Testis (tissue), 2 donors: ENCODE results near the gene IGFL1.

ENCODE experiments used
- POLR2A ChIP-seq: fragments of 450-650 bp; IDR thresholded peaks from one replicate; pipeline ENCODE4 v1.6.1; 2017; ENCODE audit warnings: antibody characterized with exemption, mild to moderate bottlenecking, moderate library complexity
- TF ChIP-seq, protein P1 (sequence below), 3 experiments: fragments of 450-650 bp in 2 of 3; fragments of 200-600 bp in 1 of 3; sonication (generic) in 1 of 3; IDR thresholded peaks; one replicate each; pipeline ENCODE4 v1.5.1; 2016 to 2019; ENCODE audit warnings: antibody characterized with exemption in 3 of 3, mild to moderate bottlenecking in 2 of 3, moderate library complexity in 1 of 3

- TF ChIP-seq, protein P1, sequence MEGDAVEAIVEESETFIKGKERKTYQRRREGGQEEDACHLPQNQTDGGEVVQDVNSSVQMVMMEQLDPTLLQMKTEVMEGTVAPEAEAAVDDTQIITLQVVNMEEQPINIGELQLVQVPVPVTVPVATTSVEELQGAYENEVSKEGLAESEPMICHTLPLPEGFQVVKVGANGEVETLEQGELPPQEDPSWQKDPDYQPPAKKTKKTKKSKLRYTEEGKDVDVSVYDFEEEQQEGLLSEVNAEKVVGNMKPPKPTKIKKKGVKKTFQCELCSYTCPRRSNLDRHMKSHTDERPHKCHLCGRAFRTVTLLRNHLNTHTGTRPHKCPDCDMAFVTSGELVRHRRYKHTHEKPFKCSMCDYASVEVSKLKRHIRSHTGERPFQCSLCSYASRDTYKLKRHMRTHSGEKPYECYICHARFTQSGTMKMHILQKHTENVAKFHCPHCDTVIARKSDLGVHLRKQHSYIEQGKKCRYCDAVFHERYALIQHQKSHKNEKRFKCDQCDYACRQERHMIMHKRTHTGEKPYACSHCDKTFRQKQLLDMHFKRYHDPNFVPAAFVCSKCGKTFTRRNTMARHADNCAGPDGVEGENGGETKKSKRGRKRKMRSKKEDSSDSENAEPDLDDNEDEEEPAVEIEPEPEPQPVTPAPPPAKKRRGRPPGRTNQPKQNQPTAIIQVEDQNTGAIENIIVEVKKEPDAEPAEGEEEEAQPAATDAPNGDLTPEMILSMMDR (IDR thresholded peaks at IDR 0.05), result no peak
- no peak for TF ChIP-seq POLR2A
These were observed 9.4 kb upstream of the IGFL1 start for GRCh38 chr19:46220038-46220615.
